Body of pancreas (tissue), 4 donors: ENCODE data around the gene RNF223. TPM values are rescaled to one million over a fixed set of nuclear protein-coding genes. Genes with fewer than 3 reads are reported as not detected.

Experiments
- ATAC-seq: fragments of 150-250 bp; one replicate; pipeline ENCODE4 v1.9.1; 2016
- DNase-seq, 4 donors: peaks; one replicate each; pipeline ENCODE4 v3.0.0-alpha.2; 2019
- H3K27ac ChIP-seq, 4 donors: fragments of 200-600 bp; sonication (generic); 1 replicate in 3 of 4; 2 replicates in 1 of 4; pipeline versions ENCODE4 v1.5.1 to v1.6.1; 2016 to 2019; ENCODE audit warnings: mild to moderate bottlenecking in 1 of 4, mixed read lengths in 1 of 4, moderate library complexity in 1 of 4
- H3K27me3 ChIP-seq, 2 donors: fragments of 200-600 bp; sonication (generic); one replicate each; pipeline ENCODE4 v1.6.0; 2016; ENCODE audit warnings: mild to moderate bottlenecking in 1 of 2
- H3K36me3 ChIP-seq, 2 donors: fragments of 200-600 bp; sonication (generic); replicated peaks in 1 of 2; 2 replicates each; pipeline ENCODE4 v1.5.1; 2016; ENCODE audit warnings: low read depth in 2 of 2; ENCODE audit not compliant: insufficient read depth in 1 of 2
- H3K4me1 ChIP-seq: fragments of 200-600 bp; sonication (generic); one replicate; pipeline ENCODE4 v1.6.0; 2016
- H3K4me3 ChIP-seq, 2 donors: fragments of 200-600 bp; sonication (generic); 1 replicate in 1 of 2; 2 replicates in 1 of 2; pipeline ENCODE4 v1.5.1; 2016 to 2019
- H3K9me3 ChIP-seq, 3 donors: fragments of 200-600 bp; sonication (generic); 1 replicate in 2 of 3; 2 replicates in 1 of 3; pipeline ENCODE4 v1.5.1; 2016
- CTCF ChIP-seq, 7 experiments: fragments of 450-650 bp in 4 of 7; fragments of 200-600 bp in 3 of 7; sonication (generic) in 3 of 7; IDR thresholded peaks; one replicate each; pipeline ENCODE4 v1.5.1; 2016 to 2019; ENCODE audit warnings: antibody characterized with exemption in 7 of 7
- POLR2A ChIP-seq, 3 donors: fragments of 450-650 bp; IDR thresholded peaks; one replicate each; pipeline ENCODE4 v1.6.1; 2016; ENCODE audit warnings: antibody characterized with exemption in 3 of 3, mild to moderate bottlenecking in 2 of 3
- WGBS, 2 donors: methylation state at CpG; one replicate each; pipeline ENCODE4 v1.1.5; 2017; 5-methylcytosine and 5-hydroxymethylcytosine counted together
- intact Hi-C: fragments of 100-400 bp; cut with DNase I; formaldehyde crosslinking; loops from one replicate; pipeline ENCODE4 v1.15.1; 2023
- total RNA-seq, 2 donors: library from RNA; depleted of rRNA; stranded (reverse); fragments of >200 nt; gene quantifications; one replicate each; pipeline ENCODE4 v1.1.0, GENCODE V29; 2016

Gene RNF223
- total RNA-seq, 2 donors from 2014 or later: 0.26 TPM; not detected in 1

GRCh38 chr1:1090424-1091343 lies 16.6 kb upstream of the RNF223 start:
- 90% methylated on average over 43 of the region's 45 CpGs; no CpG with 5 or more reads in 1 of the 2 donors for WGBS, 2 donors
- H3K36me3 ChIP-seq: no peaks in the 10 kb centered on the region
- no peak overlapping the region for H3K4me3 ChIP-seq
- no peak overlapping the region for H3K27ac ChIP-seq
- no peaks in the 10 kb centered on the region for H3K9me3 ChIP-seq
- ATAC-seq: no peak
- no peak for DNase-seq
- H3K4me1 ChIP-seq: no peaks in the 10 kb centered on the region
- intact Hi-C loops: no loop called here
- no peaks in the 10 kb centered on the region for H3K27me3 ChIP-seq
- TF ChIP-seq CTCF (IDR thresholded peaks at IDR 0.05) (no peak), POLR2A (IDR thresholded peaks at IDR 0.05) (no peak)

GRCh38 chr1:1089731-1090423 lies 15.8 kb upstream of the RNF223 start:
- no peak overlapping the region for H3K4me3 ChIP-seq

DNA sequence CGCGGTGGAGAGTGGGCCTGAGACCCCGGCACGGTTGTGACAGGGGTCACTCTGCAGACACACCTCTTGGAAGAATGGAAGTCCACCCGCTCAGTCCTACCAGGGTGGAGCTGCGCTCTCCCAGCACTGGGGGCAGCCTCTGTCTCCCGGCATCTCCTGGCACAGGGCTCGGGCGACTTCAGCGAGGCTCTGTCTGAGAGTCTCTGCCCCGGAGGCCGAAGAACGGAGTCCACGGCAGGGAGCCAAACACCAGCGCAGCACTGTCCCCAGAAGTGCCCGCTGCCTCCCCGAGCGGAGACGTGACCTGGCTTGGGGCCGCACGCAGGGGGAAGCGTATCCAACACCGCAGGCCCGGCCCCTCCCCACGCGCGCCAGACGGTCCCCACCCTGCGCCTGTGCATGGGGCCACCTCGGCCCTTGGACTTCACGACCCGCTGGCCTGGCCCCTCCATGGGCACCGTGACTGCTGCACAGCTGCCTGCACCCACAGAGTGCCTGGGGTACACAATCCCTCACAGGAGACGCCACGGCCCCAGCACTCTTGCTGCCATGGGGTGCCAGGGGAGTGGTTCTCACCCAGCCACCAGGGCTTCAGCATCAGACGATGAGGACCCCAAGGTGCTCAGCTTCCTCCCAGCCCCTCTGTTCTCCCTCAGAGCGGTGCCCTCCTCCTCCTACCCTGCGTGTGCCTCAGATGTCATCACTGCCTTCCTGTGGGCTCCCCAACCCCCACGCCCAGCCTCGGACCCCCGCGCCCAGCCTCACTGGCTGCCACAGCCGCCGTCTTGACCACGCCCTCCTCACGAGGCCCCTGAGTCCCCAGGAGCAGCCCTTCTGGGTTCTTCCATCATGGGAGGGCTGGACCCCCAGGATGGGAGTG lies 14.9 kb upstream of the RNF223 start:
- Histone ChIP-seq H3K9me3 (no peaks in the 10 kb centered on the region), H3K4me3 (no peak overlapping the region), H3K36me3 (no peaks in the 10 kb centered on the region), H3K4me1 (no peaks in the 10 kb centered on the region), H3K27me3 (no peaks in the 10 kb centered on the region), H3K27ac (no peak overlapping the region)
- TF ChIP-seq CTCF (IDR thresholded peaks at IDR 0.05): no peak
- no peak for ATAC-seq
- WGBS, 2 donors: 89% methylated on average over 15 to 42 of the region's 46 CpGs
- intact Hi-C loops: no loop called here
- no peak for DNase-seq

More at GRCh38 chr1:1089731-1090423, 15.8 kb upstream of the RNF223 start:
- 88 to 91% methylated on average over 13 to 21 of the region's 22 CpGs for WGBS, 2 donors
- Histone ChIP-seq H3K27ac (no peak overlapping the region), H3K36me3 (no peaks in the 10 kb centered on the region), H3K9me3 (no peaks in the 10 kb centered on the region), H3K4me1 (no peaks in the 10 kb centered on the region), H3K27me3 (no peaks in the 10 kb centered on the region)
- intact Hi-C loops: no loop called here
- TF ChIP-seq CTCF (IDR thresholded peaks at IDR 0.05) (no peak), POLR2A (IDR thresholded peaks at IDR 0.05) (no peak)
- ATAC-seq (no peak), DNase-seq (peak in 1 of 4 donors; percentile 9)

DNA sequence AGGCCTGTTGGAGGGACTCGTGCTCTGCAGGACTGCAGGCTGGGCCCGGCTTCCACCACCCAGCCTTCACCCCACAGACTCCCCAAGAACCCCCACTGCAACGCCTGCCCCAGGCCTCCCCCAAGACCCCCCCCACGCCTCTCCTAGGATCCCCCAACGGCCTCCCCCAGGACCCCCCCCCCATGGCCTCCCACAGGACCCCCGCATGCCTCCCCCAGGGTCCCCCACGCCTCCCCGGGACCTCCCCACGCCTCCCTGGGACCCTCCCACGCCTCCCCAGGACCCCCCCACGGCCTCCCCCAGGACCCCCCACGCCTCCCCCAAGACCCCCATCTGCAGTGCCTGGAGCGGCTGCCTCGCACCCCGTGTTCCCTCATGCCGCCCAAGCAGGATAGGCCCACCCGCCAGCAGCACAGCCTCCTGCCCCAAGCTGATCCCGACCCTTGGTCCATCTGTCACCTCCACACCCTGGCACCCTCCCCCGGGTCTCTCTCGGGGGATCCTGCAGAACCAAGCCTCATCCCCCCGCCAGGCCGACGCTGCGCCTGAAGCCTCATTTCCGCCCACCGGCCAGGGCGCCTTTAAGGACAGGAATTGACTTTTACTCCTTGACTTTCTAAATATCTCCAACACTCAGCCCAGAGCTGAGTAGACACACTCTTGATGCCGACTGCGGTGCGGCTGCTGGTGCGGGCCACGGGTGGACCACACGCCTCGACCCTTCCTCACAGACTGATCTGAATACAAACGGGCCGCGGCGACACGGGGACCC lies 14.1 kb upstream of the RNF223 start:
- intact Hi-C loops: no loop called here
- no peaks in the 10 kb centered on the region for H3K4me1 ChIP-seq
- DNase-seq (no peak), ATAC-seq (no peak)
- no peak overlapping the region for H3K27ac ChIP-seq
- no peaks in the 10 kb centered on the region for H3K9me3 ChIP-seq
- H3K36me3 ChIP-seq: no peaks in the 10 kb centered on the region
- WGBS, 2 donors: 90% methylated on average over 22 to 25 of the region's 39 CpGs
- no peak for TF ChIP-seq POLR2A (IDR thresholded peaks at IDR 0.05)
- no peak for TF ChIP-seq CTCF (IDR thresholded peaks at IDR 0.05)
- H3K27me3 ChIP-seq: no peaks in the 10 kb centered on the region
- no peak overlapping the region for H3K4me3 ChIP-seq
